Fibroblast of villous mesenchyme (primary cell): ENCODE data around the gene NENF. TPM values are rescaled to one million over a fixed set of nuclear protein-coding genes. Genes with fewer than 3 reads are reported as not detected.
A peak's percentile ranks its signal among the peaks of the same experiment; 100 is the strongest.
"Not testable (repeated sequence)": the region's sequence is repeated elsewhere in the genome, so short reads cannot be mapped to it uniquely, and the experiment has no call there.

ENCODE experiments used
- DNase-seq: peaks from one replicate; pipeline ENCODE4 v3.0.0-alpha.2; 2010; ENCODE audit warnings: low read depth
- H3K4me3 ChIP-seq: 2 replicates; pipeline ENCODE4 v1.5.1; 2011; ENCODE audit warnings: low read depth, mild to moderate bottlenecking, low read length
- CTCF ChIP-seq: IDR thresholded peaks from 2 replicates; pipeline ENCODE4 v1.5.1; 2012; ENCODE audit warnings: low read depth, mild to moderate bottlenecking, low read length; ENCODE audit not compliant: insufficient read depth
- total RNA-seq: library from RNA; depleted of rRNA; stranded (reverse); fragments of >200 nt; gene quantifications from 2 replicates; pipeline ENCODE4 v1.2.3, GENCODE V29; 2012

Gene NENF
- total RNA-seq, result 26.8 and 36.7 TPM in 2 replicates

- TF ChIP-seq CTCF, result no peak
- peak within 1 kb of the TSS; percentile 73 for H3K4me3 ChIP-seq
- DNase-seq, result peak; percentile 75
Observed at GRCh38 chr1:212432661-212433576, at the start of gene NENF. Gene NENF, plus strand, starts transcription at chr1:212432920. Its CDS starts 24 bp downstream, at chr1:212432944.

GRCh38 chr1:212386029-212386428 is 46.7 kb upstream of the NENF start:
- no peak for TF ChIP-seq CTCF
- no peak overlapping the region for H3K4me3 ChIP-seq
- DNase-seq, result no peak

GRCh38 chr1:212388985-212389716 is 43.6 kb upstream of the NENF start:
- TF ChIP-seq CTCF, result no peak
- DNase-seq, result no peak
- H3K4me3 ChIP-seq, result no peak overlapping the region

DNA sequence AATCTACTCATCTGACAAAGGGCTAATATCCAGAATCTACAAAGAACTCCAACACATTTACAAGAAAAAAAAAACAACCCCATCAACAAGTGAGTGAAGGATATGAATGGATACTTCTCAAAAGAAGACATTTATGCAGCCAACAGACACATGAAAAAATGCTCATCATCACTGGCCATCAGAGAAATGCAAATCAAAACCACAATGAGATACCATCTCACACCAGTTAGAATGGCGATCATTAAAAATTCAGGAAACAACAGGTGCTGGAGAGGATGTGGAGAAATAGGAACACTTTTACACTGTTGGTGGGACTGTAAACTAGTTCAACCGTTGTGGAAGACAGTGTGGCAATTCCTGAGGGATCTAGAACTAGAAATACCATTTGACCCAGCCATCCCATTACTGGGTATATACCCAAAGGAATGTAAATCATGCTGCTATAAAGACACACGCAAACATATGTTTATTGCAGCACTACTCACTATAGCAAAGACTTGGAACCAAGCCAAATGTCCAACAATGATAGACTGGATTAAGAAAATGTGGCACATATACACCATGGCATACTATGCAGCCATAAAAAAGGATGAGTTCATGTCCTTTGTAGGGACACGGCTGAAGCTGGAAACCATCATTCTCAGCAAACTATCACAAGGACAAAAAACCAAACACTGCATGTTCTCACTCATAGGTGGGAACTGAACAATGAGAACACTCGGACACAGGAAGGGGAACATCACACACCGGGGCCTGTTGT is 36.9 kb upstream of the NENF start:
- not testable (repeated sequence) for H3K4me3 ChIP-seq, DNase-seq

- no peak overlapping the region for H3K4me3 ChIP-seq
- TF ChIP-seq CTCF, result no peak
- DNase-seq, result no peak
Observed at GRCh38 chr1:212396638-212397037, 36.1 kb upstream of the NENF start.

DNA sequence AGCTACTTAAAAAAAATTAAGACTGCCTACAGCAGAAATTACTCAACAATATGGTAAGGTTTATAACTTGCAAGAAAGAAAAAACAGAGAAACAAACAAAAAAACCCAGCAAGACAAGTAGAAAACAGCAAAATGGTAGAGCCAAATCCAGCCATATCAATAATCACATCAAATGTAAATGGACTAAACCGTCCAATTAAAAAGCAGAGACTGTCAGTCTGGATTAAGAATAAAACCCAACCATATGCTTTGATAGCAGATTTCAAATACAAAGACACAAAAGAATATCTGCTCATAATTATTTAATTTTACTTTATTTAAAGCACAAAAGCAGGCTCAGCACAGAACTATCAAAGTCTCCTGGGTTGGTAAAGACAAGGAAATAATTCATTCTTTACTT is 35.5 kb upstream of the NENF start:
- no peak for TF ChIP-seq CTCF
- no peak overlapping the region for H3K4me3 ChIP-seq
- no peak for DNase-seq
